A673 (cell line): ENCODE data around the gene ADAM12. TPM values are rescaled to one million over a fixed set of nuclear protein-coding genes. Genes with fewer than 3 reads are reported as not detected.

Experiments used
- BruUV-seq: library from RNA; stranded (reverse); fragments of 400-500 nt; replicated peaks from 2 replicates; lab custom pipeline; 2021; lab: Mats Ljungman, UMichigan
- CTCF ChIA-PET: fragments of 300-600 bp; sonication (Branson Sonifier 250); formaldehyde crosslinking; loops from one replicate; lab custom pipeline; 2022; ENCODE audit warnings: antibody characterized with exemption; lab: Charles Lee
- POLR2A ChIA-PET: fragments of 300-600 bp; sonication (Branson Sonifier 250); formaldehyde crosslinking; loops from one replicate; lab custom pipeline; 2022; ENCODE audit warnings: antibody characterized with exemption; ENCODE audit not compliant: low non-redundant PET; lab: Charles Lee
- DNase-seq: peaks from one replicate; pipeline ENCODE4 v3.0.0-alpha.2; 2015; ENCODE audit warnings: low spot score
- H3K27ac ChIP-seq: fragments of 200-600 bp; sonication (generic); 2 replicates; pipeline ENCODE4 v1.5.1; 2016; ENCODE audit warnings: mixed run types, low read depth, mild to moderate bottlenecking, mixed read lengths, antibody characterized with exemption, low read length; ENCODE audit not compliant: poor library complexity, severe bottlenecking
- H3K27me3 ChIP-seq: fragments of 200-600 bp; sonication (generic); replicated peaks from 2 replicates; pipeline ENCODE4 v1.6.1; 2017; ENCODE audit warnings: mixed run types, low read depth, mild to moderate bottlenecking, mixed read lengths, antibody characterized with exemption, low read length; ENCODE audit not compliant: insufficient read depth, poor library complexity
- H3K36me3 ChIP-seq: fragments of 200-600 bp; sonication (generic); 2 replicates; pipeline ENCODE4 v1.6.1; 2016; ENCODE audit warnings: mixed run types, mild to moderate bottlenecking, mixed read lengths, antibody characterized with exemption, low read length; ENCODE audit not compliant: insufficient read depth, poor library complexity, severe bottlenecking
- H3K4me1 ChIP-seq: fragments of 200-600 bp; sonication (generic); 2 replicates; pipeline ENCODE4 v1.6.1; 2017; ENCODE audit warnings: mixed run types, mild to moderate bottlenecking, mixed read lengths, antibody characterized with exemption, low read length; ENCODE audit not compliant: insufficient read depth, poor library complexity, severe bottlenecking
- H3K4me3 ChIP-seq: fragments of 200-600 bp; sonication (generic); 2 replicates; pipeline ENCODE4 v1.5.1; 2016; ENCODE audit warnings: low read depth, mixed run types, mild to moderate bottlenecking, mixed read lengths, low read length; ENCODE audit not compliant: poor library complexity, severe bottlenecking
- H3K9me3 ChIP-seq: fragments of 200-600 bp; sonication (generic); 2 replicates; pipeline ENCODE4 v1.6.1; 2016; ENCODE audit warnings: mixed run types, low read depth, mild to moderate bottlenecking, mixed read lengths, antibody characterized with exemption, low read length; ENCODE audit not compliant: poor library complexity, severe bottlenecking
- EZH2 ChIP-seq: fragments of 200-600 bp; sonication (generic); IDR thresholded peaks from 2 replicates; pipeline ENCODE4 v1.6.1; 2017; ENCODE audit warnings: borderline replicate concordance, low read depth, mild to moderate bottlenecking, mixed read lengths, antibody characterized with exemption, low read length; ENCODE audit not compliant: poor library complexity, severe bottlenecking
- intact Hi-C: fragments of 100-400 bp; cut with micrococcal nuclease; formaldehyde crosslinking; loops from one replicate; pipeline ENCODE4 v1.10.0; 2022; ENCODE audit not compliant: unreplicated experiment
- total RNA-seq: library from RNA; stranded (reverse); gene quantifications from 2 replicates; pipeline ENCODE4 v1.2.3, GENCODE V29; 2021
- TF ChIP-seq, protein P1 (sequence below): fragments of 300-800, 200-600 bp; sonication (generic); conservative IDR thresholded peaks from 2 replicates; pipeline ENCODE4 v1.5.1; 2017; ENCODE audit warnings: low read depth, mild to moderate bottlenecking, antibody characterized with exemption, low read length, moderate library complexity, mixed read lengths

ADAM12 gene
- total RNA-seq, 1 experiment from 2014 or later, result 0.17 TPM

DNA sequence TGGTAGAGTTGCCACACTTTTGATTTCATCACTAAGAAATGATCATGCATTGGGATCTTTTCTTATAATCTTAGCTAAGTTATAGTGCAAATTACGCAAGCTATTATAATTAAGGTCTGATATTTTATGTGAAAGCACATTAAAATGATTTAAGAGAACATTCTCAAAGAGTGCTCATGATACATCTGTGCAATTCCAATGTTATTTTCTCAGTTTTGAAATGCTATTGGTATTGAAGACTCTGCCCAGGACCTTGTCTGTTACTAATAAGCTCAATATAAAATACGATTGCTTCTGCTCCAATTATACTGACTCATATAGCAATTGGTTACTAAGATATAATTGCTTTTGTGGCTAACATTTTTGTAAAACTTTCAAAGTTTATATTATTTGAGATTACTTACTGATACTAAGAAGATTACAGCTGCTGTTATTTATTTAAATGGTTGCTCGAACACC, 180.9 kb downstream of the ADAM12 start:
- Histone ChIP-seq H3K27ac (no peak overlapping the region), H3K4me1 (peaks cover 5% of the 10 kb centered on the region), H3K27me3 (no peaks in the 10 kb centered on the region), H3K9me3 (no peaks in the 10 kb centered on the region), H3K4me3 (no peak overlapping the region), H3K36me3 (no peaks in the 10 kb centered on the region)
- no peak for DNase-seq
- POLR2A ChIA-PET, result no interaction called here
- intact Hi-C loops, result no loop called here
- BruUV-seq, result no TSS peak
- CTCF ChIA-PET, result no interaction called here
- TF ChIP-seq EZH2, result no peak
- TF ChIP-seq, protein P1, sequence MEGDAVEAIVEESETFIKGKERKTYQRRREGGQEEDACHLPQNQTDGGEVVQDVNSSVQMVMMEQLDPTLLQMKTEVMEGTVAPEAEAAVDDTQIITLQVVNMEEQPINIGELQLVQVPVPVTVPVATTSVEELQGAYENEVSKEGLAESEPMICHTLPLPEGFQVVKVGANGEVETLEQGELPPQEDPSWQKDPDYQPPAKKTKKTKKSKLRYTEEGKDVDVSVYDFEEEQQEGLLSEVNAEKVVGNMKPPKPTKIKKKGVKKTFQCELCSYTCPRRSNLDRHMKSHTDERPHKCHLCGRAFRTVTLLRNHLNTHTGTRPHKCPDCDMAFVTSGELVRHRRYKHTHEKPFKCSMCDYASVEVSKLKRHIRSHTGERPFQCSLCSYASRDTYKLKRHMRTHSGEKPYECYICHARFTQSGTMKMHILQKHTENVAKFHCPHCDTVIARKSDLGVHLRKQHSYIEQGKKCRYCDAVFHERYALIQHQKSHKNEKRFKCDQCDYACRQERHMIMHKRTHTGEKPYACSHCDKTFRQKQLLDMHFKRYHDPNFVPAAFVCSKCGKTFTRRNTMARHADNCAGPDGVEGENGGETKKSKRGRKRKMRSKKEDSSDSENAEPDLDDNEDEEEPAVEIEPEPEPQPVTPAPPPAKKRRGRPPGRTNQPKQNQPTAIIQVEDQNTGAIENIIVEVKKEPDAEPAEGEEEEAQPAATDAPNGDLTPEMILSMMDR, result no peak

DNA sequence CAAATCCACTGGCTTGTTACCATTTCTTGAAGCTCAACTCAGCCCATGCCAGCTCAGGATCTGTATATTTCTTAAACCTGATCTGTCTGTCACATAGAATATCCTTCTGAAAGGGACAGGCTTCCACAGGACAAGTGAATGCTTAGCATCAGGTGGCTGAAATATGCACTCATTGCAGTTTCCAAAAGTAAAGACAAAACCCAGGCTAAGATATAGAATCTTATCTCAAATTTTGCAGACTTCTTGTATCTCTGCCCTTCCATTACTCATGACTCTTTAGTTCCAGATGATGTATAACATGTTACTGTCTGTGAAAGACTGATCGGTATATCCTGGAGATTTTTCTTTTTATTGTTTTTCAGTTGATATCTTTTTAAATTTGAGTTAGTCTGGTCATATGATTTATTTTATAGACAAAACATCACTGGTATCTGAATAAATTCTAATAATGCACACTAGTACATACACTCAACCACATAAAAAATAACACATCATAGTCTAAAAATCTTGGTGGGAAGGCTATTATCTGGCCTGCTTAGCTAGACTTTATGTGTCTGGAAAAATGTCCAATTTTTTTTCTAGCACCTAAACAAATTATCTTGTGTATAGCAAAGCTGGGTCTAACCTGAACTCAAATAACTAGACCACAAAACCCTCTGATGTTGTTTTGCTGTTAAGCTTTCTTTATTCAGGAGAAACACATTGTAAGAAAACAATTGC, 182.6 kb downstream of the ADAM12 start:
- no peaks in the 10 kb centered on the region for H3K36me3 ChIP-seq
- no peak for DNase-seq
- no peaks in the 10 kb centered on the region for H3K9me3 ChIP-seq
- intact Hi-C loops, result no loop called here
- no peak overlapping the region for H3K4me3 ChIP-seq
- no TSS peak for BruUV-seq
- H3K27me3 ChIP-seq, result no peaks in the 10 kb centered on the region
- POLR2A ChIA-PET, result no interaction called here
- H3K4me1 ChIP-seq, result peaks cover 5% of the 10 kb centered on the region
- no peak for TF ChIP-seq EZH2
- TF ChIP-seq, protein P1, result no peak
- H3K27ac ChIP-seq, result no peak overlapping the region
- CTCF ChIA-PET, result no interaction called here

DNA sequence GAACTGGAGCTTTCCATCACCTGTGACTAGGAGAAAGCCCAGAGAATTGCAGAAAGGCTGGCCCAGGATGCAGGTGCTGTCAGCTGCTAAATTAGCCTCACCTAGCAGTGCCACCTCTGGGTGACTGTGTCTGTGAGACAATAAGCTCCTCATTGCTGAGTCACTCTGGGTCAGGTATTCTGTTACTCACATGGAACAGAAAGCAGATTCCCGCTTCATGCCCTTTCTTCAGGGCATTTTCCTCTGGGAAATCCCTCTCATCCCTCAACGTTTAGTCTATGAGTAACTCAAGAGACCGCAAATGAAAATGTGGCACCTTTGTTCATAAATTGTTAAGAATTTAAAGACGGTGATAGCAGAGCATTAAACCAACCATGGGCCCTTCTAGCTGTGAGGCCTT, 184.0 kb downstream of the ADAM12 start:
- Histone ChIP-seq H3K36me3 (no peaks in the 10 kb centered on the region), H3K27ac (no peak overlapping the region), H3K4me3 (no peak overlapping the region), H3K27me3 (no peaks in the 10 kb centered on the region), H3K9me3 (no peaks in the 10 kb centered on the region), H3K4me1 (peaks cover 2% of the 10 kb centered on the region)
- intact Hi-C loops, result no loop called here
- no peak for DNase-seq
- POLR2A ChIA-PET, result no interaction called here
- CTCF ChIA-PET, result interaction anchor here (0.8 kb wide), 1 partner anchor 17 kb away, joined by 3 read pairs; no protein-coding TSS in a partner anchor
- no peak for TF ChIP-seq EZH2
- TF ChIP-seq, protein P1, result no peak
- no TSS peak for BruUV-seq
